GM19193 (cell line): ENCODE measurements around the gene PLA2G3.
A peak's percentile ranks its signal among the peaks of the same experiment; 100 is the strongest.

Experiments
- POLR2A ChIP-seq: IDR thresholded peaks from 4 replicates; pipeline ENCODE4 v1.6.1; 2011; ENCODE audit not compliant: insufficient read depth, insufficient read length; ENCODE audit errors: extremely low read depth

Gene PLA2G3

DNA sequence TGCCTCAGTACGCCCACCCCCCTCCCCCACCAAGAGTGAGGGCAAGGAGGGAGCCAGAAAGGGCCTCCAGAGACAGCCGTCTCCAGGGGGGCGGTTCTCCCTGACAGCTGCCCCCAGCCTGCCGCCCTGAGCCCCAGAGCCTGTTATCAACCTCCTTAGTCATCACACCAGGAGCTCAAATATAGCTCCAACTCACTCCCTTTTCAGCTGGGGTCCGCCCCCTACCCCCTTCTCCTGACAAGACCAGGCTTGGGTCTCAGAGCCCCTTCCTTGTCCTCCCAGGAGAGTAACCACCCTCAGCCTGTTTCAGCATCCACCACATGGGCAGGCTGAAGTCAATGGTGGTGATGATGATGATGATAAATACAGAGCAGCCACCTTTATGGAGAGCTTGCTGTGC, 20.1 kb downstream of the PLA2G3 start:
- TF ChIP-seq POLR2A: no peak

DNA sequence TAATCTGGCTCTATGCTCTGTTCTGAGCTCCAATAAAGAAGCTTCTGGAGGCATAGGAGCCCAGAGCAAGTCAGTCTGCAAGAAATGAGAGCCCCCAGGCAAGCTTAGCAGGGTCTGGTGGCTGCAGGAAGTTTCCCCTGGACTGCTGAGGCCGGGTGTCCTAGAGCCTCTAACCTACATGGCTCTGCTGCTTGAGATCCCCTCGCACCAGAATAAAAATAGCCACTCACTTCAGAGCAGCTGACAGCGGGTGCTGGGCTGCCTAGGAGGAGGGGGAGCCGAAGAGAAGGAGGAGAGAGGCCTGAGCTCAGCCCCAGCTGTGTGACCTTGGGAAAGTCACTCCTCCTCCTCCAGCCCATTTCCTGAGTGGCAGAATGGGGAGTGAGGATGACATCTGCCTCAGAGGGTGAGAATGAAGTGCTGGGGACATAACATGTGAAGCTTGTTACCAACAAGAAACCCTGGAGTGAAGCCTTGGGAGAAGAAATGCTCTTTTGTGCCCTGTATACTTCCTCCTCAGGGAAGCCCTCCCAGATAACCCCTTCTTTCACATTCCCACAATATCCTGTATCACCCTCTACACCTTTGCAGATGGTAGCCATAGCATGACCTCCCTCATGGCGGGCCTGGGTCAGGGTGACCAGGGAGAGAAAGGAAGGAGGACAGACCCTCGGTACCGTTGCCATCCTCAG, 21.1 kb downstream of the PLA2G3 start:
- no peak for TF ChIP-seq POLR2A

DNA sequence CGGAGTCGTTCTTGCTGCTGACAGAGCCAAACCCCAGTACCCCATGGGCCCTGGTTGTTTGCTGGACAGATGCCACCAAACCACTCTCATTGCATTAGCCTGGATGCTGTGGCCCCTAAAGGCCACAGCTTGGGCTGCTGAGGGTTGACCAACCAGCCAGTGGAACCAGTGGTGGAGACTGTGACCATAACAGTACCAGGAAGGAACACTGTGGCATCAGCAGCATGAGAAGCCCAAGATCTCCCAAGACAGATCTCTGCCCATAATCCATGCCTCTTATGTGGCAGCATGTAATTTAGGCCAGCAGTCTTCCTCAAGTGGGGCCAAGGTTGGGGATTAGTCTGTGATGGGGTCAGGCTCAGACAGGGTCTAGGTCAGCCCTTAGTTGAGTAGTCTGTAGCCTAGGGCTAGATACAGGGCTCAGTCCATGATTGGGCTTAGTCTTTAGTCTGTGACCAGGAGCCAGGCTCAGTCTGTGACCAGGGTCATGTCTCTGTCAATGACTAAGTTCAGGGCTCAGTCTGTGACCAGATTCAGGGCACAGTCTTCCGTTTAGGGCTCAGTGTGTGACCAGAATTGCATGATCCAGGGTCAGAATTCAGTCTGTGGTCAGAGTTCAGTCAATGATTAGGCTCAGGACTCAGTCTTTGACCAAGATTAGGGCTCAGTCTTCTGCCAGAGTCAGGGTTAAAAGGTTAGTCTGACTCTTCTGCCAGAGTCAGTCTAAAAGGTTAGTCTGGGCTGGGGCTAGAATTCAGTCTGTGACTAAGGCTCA, 22.1 kb downstream of the PLA2G3 start:
- no peak for TF ChIP-seq POLR2A

DNA sequence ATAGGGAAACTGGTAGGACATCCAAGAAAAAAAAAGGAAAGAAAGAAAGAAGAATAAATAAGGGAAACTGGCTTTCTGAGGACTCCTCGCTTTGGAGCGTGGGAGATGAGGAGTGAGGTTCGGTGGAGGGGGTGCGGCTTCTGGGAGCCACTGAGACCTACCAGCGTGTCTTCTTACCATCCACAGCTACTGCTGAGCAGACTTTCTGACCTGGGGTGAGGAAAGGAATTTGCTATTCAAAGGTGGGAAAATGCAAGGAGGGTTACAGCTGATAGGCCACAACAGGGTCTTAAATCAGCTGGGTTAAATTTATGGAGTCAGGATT, 32.5 kb downstream of the PLA2G3 start:
- TF ChIP-seq POLR2A: no peak

DNA sequence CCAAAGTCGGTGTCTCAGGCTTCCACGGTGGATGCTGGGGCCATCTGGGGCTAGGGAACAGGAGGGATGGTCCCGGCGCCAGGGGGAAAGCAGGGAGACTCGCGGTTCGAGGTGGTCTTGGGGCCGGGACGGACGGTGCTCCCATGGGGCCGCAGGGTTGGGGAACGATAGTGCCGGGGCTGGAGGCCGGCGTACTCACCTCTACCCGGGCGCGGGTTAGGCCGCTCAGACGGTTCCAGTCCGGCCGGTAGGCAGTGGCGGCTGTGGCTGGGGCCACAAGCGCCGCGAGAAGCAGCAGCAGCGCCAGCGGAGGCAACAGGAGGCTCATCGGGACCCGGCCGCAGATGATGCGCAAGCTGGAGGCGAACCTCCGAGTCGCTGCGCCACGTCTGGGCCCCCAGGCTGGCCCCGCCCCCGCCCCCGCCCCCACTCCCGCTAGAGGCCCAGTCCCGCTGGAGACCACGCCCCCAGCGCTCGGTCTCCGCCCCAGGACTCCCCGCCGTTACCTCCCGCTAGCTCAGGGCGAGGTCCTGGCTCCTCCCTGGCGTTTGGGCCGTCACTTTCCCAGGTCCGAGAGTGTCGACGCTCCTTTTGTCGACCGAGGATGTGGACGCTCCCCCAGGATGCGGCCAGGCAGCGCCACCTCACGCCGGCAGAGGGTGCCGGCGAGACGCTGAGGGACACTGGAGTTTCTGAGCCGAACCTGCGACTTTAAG, 33.0 kb downstream of the PLA2G3 start, which contains the start of gene SELENOM:
Gene SELENOM (minus strand): TSS at position 391 of the 716 bp plus-strand sequence. CDS start 63 bp downstream, at position 328.
- TF ChIP-seq POLR2A: peak; percentile 53

DNA sequence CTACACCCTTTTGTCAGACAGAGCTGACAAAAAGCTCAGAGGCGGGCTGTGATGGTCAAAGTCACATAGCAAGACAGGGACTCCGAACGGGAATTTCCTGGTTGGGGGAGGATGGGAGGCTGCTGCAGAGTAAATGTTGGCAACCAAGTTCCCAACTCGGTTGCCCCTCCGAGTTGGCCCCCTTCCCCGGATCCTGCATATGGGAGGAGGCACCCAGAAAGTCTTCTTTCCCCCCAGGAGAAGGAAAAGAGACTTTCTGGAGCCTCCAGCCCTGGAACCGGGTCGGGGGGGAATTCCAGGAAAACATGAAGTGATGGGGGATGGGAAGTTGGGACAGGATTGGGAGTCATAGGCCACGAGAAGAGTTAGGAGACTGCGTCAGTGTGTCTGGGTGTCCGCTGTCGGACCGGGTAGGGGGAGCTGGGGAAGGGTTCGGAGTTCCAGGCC, 33.6 kb downstream of the PLA2G3 start:
- no peak for TF ChIP-seq POLR2A

DNA sequence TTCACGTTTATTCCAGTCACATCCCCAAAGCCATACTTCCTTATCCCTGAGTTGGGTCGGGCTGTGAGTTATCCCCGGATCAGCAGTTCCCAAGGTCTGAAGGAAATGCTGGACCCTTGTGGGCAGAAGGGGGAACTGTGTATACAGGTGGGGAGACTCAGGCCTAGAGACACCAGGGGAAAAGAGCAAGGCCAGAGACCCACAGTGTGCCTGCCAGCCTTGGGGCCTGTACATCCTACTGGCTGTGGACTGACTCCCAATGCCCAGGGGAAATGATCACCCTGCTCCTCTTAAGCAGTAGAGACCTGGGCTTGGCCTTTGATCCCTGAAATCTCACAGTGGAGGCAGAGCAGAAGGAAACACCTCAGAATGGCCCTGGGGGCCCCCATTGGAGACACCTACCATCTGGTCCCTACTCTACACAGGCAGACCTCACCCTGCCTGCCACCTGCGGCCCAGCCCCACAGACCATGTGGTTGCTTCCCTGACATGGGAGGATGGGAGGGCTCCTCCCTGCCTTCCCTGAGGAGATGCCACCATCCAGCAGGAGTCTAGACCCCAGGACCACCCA, 34.2 kb downstream of the PLA2G3 start:
- no peak for TF ChIP-seq POLR2A

DNA sequence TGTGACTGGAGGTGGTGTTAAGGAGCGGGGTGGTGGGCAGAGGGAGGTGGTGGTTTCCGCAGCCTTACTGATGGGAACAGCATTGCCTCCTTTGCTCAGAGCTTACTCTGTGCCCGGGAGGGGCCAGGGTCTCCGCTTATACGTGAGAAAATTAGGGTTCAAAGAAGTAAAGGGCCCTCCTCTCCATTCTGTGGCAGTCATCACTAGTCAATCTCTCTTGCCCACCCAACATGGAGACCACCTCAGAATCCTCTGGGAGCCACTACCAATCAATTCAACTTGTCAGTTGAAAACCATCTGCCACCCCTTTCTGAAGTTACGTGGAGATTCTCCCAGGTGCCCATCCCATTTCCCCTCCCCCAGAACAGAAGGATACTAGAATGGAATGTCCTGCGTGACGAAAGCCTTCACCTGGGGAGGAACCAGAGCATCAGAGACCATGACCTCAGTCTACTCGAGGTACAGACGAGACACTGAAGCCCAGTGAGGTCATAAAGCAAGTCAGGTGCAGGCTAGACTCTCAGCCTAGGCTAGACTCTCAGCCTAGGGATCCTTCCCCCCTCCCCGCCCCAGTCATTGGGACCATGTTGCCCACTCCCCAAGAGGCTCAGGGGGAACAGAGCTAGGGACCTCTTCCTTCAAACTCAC, 34.9 kb downstream of the PLA2G3 start:
- TF ChIP-seq POLR2A: no peak

DNA sequence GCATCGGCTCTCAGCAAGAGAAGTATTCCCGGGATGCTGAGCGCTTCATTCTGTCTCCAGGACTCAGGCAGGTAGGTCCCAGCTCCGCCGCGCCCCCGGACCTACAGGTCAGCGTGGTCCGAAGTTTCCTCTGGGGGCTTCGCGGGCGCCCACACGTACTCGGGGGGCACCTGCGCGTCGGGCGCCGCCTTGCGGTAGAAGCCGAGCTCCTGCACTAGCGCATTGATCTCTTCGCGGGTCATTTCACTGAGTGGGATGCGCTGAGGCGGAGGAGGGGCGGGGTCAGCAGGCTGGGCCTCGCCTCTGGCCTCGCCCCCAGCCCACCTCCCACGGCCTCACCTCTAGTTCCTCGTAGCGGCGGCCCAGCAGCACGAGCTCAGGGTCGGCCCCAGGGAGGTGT, 35.4 kb downstream of the PLA2G3 start:
- TF ChIP-seq POLR2A: no peak

DNA sequence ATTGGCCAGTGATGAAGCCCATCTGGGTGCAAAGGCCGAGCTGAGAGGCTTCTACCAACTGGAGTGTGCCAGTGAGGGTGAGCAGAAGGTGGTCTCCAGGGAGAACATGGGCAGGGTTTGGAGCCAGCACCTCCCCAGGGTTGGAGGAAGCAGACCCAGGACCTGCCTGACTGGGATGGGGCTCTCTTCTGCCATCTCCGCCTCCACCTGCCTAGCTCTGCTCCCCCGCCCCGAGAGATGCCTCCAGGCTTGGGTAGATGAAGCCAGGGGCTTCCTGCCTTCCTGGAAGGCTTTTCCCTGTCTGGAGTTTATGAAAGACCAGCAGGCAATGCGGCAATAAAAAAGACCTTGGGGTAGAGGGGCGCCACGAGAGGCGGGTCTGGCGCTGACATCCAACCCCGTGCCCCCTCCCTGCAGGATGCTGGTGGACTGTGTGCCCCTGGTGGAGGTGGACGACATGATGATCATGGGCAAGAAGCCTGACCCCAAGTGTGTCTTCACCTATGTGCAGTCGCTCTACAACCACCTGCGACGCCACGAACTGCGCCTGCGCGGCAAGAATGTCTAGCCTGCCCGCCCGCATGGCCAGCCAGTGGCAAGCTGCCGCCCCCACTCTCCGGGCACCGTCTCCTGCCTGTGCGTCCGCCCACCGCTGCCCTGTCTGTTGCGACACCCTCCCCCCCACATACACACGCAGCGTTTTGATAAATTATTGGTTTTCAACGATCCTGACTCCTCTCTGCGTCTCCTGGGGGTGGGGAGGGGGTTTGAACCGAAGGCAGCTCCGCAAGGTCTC, 36.2 kb downstream of the PLA2G3 start:
- TF ChIP-seq POLR2A: no peak

DNA sequence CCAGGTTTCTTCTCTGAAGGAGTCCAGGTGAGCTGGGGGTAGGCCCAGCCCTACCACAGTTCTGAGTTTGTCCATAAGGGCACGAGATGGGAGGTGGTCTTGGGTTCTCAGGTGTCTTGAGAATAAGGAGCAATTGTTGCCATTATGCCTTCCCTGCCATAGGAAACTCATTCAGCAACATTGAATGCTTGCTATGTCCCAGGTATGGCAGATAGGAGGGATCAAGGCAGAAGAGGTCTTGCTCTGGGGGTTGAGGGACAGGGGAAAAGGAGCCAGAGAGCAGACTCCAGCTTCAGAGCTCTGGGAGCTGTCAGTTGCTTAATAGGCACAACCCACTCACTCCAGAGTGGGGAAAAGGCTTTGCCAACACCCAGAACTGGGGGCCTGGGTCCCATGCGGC, 37.2 kb downstream of the PLA2G3 start:
- TF ChIP-seq POLR2A: no peak

DNA sequence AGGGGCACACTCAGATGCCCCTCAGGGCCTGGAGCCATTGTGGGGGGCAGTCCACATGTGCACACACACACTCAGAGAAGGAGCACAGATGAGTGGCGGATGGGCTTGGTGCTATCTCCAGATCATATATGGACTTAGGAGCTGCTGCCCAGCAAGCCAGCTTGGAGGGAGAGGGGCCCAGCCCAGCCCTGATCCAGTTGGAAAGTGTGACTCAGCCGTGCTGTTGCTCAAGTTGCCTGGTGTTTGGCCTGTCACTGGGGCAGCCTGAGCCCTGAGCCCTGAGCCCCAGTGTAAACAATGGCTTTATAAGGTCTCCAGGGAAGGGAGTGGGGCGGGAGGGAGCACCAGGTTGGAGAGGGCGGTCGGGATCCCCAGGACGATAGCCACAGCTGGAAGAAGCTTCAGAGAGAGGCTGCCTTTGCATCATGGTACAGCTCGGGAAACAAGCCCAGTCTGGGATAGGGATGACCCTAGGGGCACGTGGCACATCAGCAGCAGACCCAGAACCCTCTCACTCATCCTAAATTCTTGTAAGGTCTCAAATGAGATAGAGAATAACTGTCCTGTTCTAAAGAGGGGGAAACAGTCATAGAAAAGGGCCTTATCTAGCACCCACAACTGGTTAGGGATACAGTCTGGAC, 37.7 kb downstream of the PLA2G3 start:
- no peak for TF ChIP-seq POLR2A

DNA sequence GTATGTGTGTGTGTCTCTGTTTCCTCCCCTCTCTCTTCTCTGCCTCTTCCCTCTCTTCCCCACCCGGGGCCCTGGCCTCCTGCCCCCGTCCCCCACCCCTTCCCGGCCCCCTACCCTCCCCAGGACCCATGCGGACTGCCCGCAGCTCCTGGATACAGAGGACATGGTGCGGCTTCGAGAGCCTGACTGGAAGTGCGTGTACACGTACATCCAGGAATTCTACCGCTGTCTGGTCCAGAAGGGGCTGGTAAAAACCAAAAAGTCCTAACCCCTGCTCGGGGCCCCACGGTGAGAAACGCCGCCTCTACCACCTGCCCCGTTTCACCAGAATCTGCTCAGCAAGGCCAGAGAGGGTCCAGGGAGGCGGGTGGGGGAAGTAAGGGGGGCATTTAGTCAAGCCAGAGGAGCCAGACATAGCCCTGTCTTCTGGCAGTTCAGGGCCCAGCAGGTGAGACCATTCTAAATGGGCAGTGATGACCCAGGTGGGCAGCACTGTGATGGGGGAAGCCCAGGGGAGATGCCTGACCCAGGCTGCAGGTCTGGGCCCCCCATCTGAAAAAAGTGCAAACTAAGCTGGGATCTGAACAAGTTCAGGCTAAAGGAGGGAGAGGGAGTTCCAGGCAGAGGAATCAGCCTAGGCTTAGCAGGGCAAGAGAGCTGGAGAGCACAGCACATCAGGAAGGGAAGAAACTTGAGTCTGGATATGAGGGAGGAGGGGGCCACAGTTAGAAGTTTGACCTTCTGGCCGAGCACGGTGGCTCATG, 39.4 kb downstream of the PLA2G3 start:
- TF ChIP-seq POLR2A: no peak
